ENCODE data around the gene NOXA1.

NOXA1 gene

GRCh38 chr9:137427454-137428310, 4.5 kb downstream of the NOXA1 start:
- no peak overlapping the region for H3K4me2 ChIP-seq (ENCODE audit: low read length, poor library complexity, severe bottlenecking)
- H2AFZ ChIP-seq (ENCODE audit: low read depth, low read length), result no peak overlapping the region
- no peak overlapping the region for H3K27ac ChIP-seq (ENCODE audit: low read length, poor library complexity, severe bottlenecking)
- H2BK15ac ChIP-seq (ENCODE audit: low read depth, poor library complexity, severe bottlenecking), result no peak overlapping the region
- H3K27me3 ChIP-seq (ENCODE audit: control insufficient read depth in 1 of 2, insufficient read depth in 1 of 2, low read length in 2 of 2), result peaks cover 0 to 3% of the 10 kb centered on the region in 2 experiments
- H2BK12ac ChIP-seq (ENCODE audit: low read length in 2 of 2), result no peak overlapping the region
- H3K4me1 ChIP-seq (ENCODE audit: control insufficient read depth, insufficient read depth, low read depth, low read length), result peaks cover 32% of the 10 kb centered on the region
- H3K36me3 ChIP-seq (ENCODE audit: control insufficient read depth in 1 of 2, insufficient read depth in 2 of 2, low read depth in 1 of 2, low read length in 2 of 2), result peaks cover 0 to 3% of the 10 kb centered on the region in 2 experiments
- no peak overlapping the region for H4K8ac ChIP-seq (ENCODE audit: low read length)
- H3K14ac ChIP-seq (ENCODE audit: low read length in 2 of 2), result no peak overlapping the region
- no peak overlapping the region for H2BK5ac ChIP-seq (ENCODE audit: low read depth, low read length, poor library complexity, severe bottlenecking)
- no peak for DNase-seq
- no peak overlapping the region for H2AK5ac ChIP-seq (ENCODE audit: low read length, severe bottlenecking)
- H3K9ac ChIP-seq (ENCODE audit: low read length), result no peak overlapping the region
- H3K79me1 ChIP-seq (replicated peaks; ENCODE audit: low read length, poor library complexity, severe bottlenecking), result no peaks in the 10 kb centered on the region
- no peak overlapping the region for H3K18ac ChIP-seq (ENCODE audit: low read depth in 1 of 2, low read length in 2 of 2)
- WGBS, result 84% methylated on average over 27 of the region's 27 CpGs
- H3K4ac ChIP-seq (ENCODE audit: low read depth in 1 of 2, low read length in 2 of 2), result no peak overlapping the region
- no peak overlapping the region for H4K91ac ChIP-seq (ENCODE audit: low read length)
- no peak overlapping the region for H3K4me3 ChIP-seq (ENCODE audit: insufficient read depth in 1 of 2, low read depth in 1 of 2, low read length in 2 of 2)
- no peak overlapping the region for H3K23ac ChIP-seq (ENCODE audit: low read length in 2 of 2)
- H3K9me3 ChIP-seq (ENCODE audit: control insufficient read depth, low read length), result no peaks in the 10 kb centered on the region
- no peak overlapping the region for H2BK120ac ChIP-seq (ENCODE audit: low read depth, low read length)

GRCh38 chr9:137428311-137428630, 5.1 kb downstream of the NOXA1 start:
- Histone ChIP-seq H3K79me1 (replicated peaks; ENCODE audit: low read length, poor library complexity, severe bottlenecking) (no peaks in the 10 kb centered on the region), H3K4me3 (ENCODE audit: insufficient read depth in 1 of 2, low read depth in 1 of 2, low read length in 2 of 2) (no peak overlapping the region), H3K4ac (ENCODE audit: low read depth in 1 of 2, low read length in 2 of 2) (no peak overlapping the region), H2BK120ac (ENCODE audit: low read depth, low read length) (no peak overlapping the region), H3K9ac (ENCODE audit: low read length) (no peak overlapping the region), H3K18ac (ENCODE audit: low read depth in 1 of 2, low read length in 2 of 2) (no peak overlapping the region), H2BK5ac (ENCODE audit: low read depth, low read length, poor library complexity, severe bottlenecking) (no peak overlapping the region), H3K4me1 (ENCODE audit: control insufficient read depth, insufficient read depth, low read depth, low read length) (peaks cover 32% of the 10 kb centered on the region), H3K14ac (ENCODE audit: low read length in 2 of 2) (no peak overlapping the region), H4K91ac (ENCODE audit: low read length) (no peak overlapping the region), H3K4me2 (ENCODE audit: low read length, poor library complexity, severe bottlenecking) (no peak overlapping the region), H3K9me3 (ENCODE audit: control insufficient read depth, low read length) (no peaks in the 10 kb centered on the region), H2BK15ac (ENCODE audit: low read depth, poor library complexity, severe bottlenecking) (no peak overlapping the region), H2AFZ (ENCODE audit: low read depth, low read length) (no peak overlapping the region), H2AK5ac (ENCODE audit: low read length, severe bottlenecking) (no peak overlapping the region), H3K36me3 (ENCODE audit: control insufficient read depth in 1 of 2, insufficient read depth in 2 of 2, low read depth in 1 of 2, low read length in 2 of 2) (peaks cover 0 to 3% of the 10 kb centered on the region in 2 experiments), H4K8ac (ENCODE audit: low read length) (no peak overlapping the region), H2BK12ac (ENCODE audit: low read length in 2 of 2) (no peak overlapping the region), H3K27me3 (ENCODE audit: control insufficient read depth in 1 of 2, insufficient read depth in 1 of 2, low read length in 2 of 2) (peaks cover 0 to 3% of the 10 kb centered on the region in 2 experiments), H3K23ac (ENCODE audit: low read length in 2 of 2) (no peak overlapping the region), H3K27ac (ENCODE audit: low read length, poor library complexity, severe bottlenecking) (no peak overlapping the region)
- 88% methylated on average over 6 of the region's 6 CpGs for WGBS
- DNase-seq, result no peak

DNA sequence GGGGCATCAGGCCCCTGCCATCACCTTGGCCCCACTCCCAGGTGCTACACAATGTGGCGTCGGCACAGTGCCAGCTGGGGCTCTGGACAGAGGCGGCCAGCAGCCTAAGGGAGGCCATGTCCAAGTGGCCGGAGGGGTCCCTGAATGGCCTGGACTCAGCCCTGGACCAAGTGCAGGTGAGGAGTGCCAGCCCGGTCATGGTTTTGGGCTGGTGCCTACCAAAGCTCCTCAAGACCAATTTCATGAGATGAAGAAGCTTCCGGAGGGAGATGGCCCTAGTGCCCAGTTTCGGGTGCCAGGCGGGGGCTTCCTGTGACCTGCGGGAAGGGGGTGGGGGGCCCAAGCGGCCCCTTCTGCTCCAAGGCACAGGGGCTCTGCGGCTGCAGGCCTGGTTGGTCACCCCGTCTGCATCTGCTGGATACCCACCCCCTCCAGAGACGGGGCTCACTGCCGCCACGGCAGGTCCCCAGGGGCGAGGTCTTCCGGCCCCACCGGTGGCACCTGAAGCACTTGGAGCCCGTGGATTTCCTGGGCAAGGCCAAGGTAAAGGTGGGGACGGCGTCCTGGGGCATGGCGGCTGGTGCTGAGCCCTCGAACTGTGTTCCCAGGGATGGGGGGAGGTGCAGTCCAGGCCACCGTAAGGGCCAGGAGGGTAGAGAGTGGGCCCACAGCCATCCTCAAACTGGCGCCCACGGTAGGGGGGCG, 5.8 kb downstream of the NOXA1 start:
- Histone ChIP-seq H4K8ac (ENCODE audit: low read length) (no peak overlapping the region), H3K36me3 (ENCODE audit: control insufficient read depth in 1 of 2, insufficient read depth in 2 of 2, low read depth in 1 of 2, low read length in 2 of 2) (no peaks in the 10 kb centered on the region), H3K9me3 (ENCODE audit: control insufficient read depth, low read length) (no peaks in the 10 kb centered on the region), H2BK15ac (ENCODE audit: low read depth, poor library complexity, severe bottlenecking) (no peak overlapping the region), H2AK5ac (ENCODE audit: low read length, severe bottlenecking) (no peak overlapping the region), H2BK12ac (ENCODE audit: low read length in 2 of 2) (no peak overlapping the region), H2BK120ac (ENCODE audit: low read depth, low read length) (no peak overlapping the region), H3K27ac (ENCODE audit: low read length, poor library complexity, severe bottlenecking) (no peak overlapping the region), H3K4me3 (ENCODE audit: insufficient read depth in 1 of 2, low read depth in 1 of 2, low read length in 2 of 2) (no peak overlapping the region), H3K9ac (ENCODE audit: low read length) (no peak overlapping the region), H3K79me1 (replicated peaks; ENCODE audit: low read length, poor library complexity, severe bottlenecking) (no peaks in the 10 kb centered on the region), H2AFZ (ENCODE audit: low read depth, low read length) (no peak overlapping the region), H3K14ac (ENCODE audit: low read length in 2 of 2) (no peak overlapping the region), H3K18ac (ENCODE audit: low read depth in 1 of 2, low read length in 2 of 2) (no peak overlapping the region), H3K4me2 (ENCODE audit: low read length, poor library complexity, severe bottlenecking) (no peak overlapping the region), H4K91ac (ENCODE audit: low read length) (no peak overlapping the region), H3K4me1 (ENCODE audit: control insufficient read depth, insufficient read depth, low read depth, low read length) (peaks cover 32% of the 10 kb centered on the region), H3K4ac (ENCODE audit: low read depth in 1 of 2, low read length in 2 of 2) (no peak overlapping the region), H2BK5ac (ENCODE audit: low read depth, low read length, poor library complexity, severe bottlenecking) (no peak overlapping the region), H3K23ac (ENCODE audit: low read length in 2 of 2) (no peak overlapping the region), H3K27me3 (ENCODE audit: control insufficient read depth in 1 of 2, insufficient read depth in 1 of 2, low read length in 2 of 2) (peaks cover 0 to 3% of the 10 kb centered on the region in 2 experiments)
- no peak for DNase-seq
- 90% methylated on average over 27 of the region's 27 CpGs for WGBS

GRCh38 chr9:137429546-137429890, 6.3 kb downstream of the NOXA1 start:
- H4K8ac ChIP-seq (ENCODE audit: low read length), result no peak overlapping the region
- H3K4me2 ChIP-seq (ENCODE audit: low read length, poor library complexity, severe bottlenecking), result no peak overlapping the region

More at GRCh38 chr9:137429546-137429890, 6.3 kb downstream of the NOXA1 start:
- no peak overlapping the region for H3K4me3 ChIP-seq (ENCODE audit: insufficient read depth in 1 of 2, low read depth in 1 of 2, low read length in 2 of 2)
- no peaks in the 10 kb centered on the region for H3K9me3 ChIP-seq (ENCODE audit: control insufficient read depth, low read length)
- DNase-seq, result no peak
- H2BK15ac ChIP-seq (ENCODE audit: low read depth, poor library complexity, severe bottlenecking), result no peak overlapping the region
- H3K79me1 ChIP-seq (replicated peaks; ENCODE audit: low read length, poor library complexity, severe bottlenecking), result no peaks in the 10 kb centered on the region
- no peak overlapping the region for H3K4ac ChIP-seq (ENCODE audit: low read depth in 1 of 2, low read length in 2 of 2)
- no peak overlapping the region for H2BK5ac ChIP-seq (ENCODE audit: low read depth, low read length, poor library complexity, severe bottlenecking)
- peaks cover 0 to 3% of the 10 kb centered on the region in 2 experiments for H3K27me3 ChIP-seq (ENCODE audit: control insufficient read depth in 1 of 2, insufficient read depth in 1 of 2, low read length in 2 of 2)
- no peak overlapping the region for H2AK5ac ChIP-seq (ENCODE audit: low read length, severe bottlenecking)
- H3K14ac ChIP-seq (ENCODE audit: low read length in 2 of 2), result no peak overlapping the region
- no peak overlapping the region for H3K27ac ChIP-seq (ENCODE audit: low read length, poor library complexity, severe bottlenecking)
- H3K23ac ChIP-seq (ENCODE audit: low read length in 2 of 2), result no peak overlapping the region
- H3K36me3 ChIP-seq (ENCODE audit: control insufficient read depth in 1 of 2, insufficient read depth in 2 of 2, low read depth in 1 of 2, low read length in 2 of 2), result no peaks in the 10 kb centered on the region
- 89% methylated on average over 13 of the region's 14 CpGs for WGBS
- H3K9ac ChIP-seq (ENCODE audit: low read length), result no peak overlapping the region
- no peak overlapping the region for H4K91ac ChIP-seq (ENCODE audit: low read length)
- no peak overlapping the region for H2AFZ ChIP-seq (ENCODE audit: low read depth, low read length)
- no peak overlapping the region for H2BK12ac ChIP-seq (ENCODE audit: low read length in 2 of 2)
- peaks cover 27% of the 10 kb centered on the region for H3K4me1 ChIP-seq (ENCODE audit: control insufficient read depth, insufficient read depth, low read depth, low read length)
- no peak overlapping the region for H3K18ac ChIP-seq (ENCODE audit: low read depth in 1 of 2, low read length in 2 of 2)
- H2BK120ac ChIP-seq (ENCODE audit: low read depth, low read length), result no peak overlapping the region
